Activated naive CD8-positive, alpha-beta T cell (primary cell): ENCODE data around the gene ARFGAP1.
A peak's percentile ranks its signal among the peaks of the same experiment; 100 is the strongest.

Experiments used
- H3K27ac Mint-ChIP-seq: one replicate; pipeline ENCODE4 v1.8.0; 2021; ENCODE audit warnings: mixed read lengths
- H3K27me3 Mint-ChIP-seq: one replicate; pipeline ENCODE4 v1.8.0; 2021; ENCODE audit warnings: mixed read lengths
- H3K36me3 Mint-ChIP-seq: one replicate; pipeline ENCODE4 v1.8.0; 2021; ENCODE audit warnings: mixed read lengths
- H3K4me1 Mint-ChIP-seq: one replicate; pipeline ENCODE4 v1.8.0; 2021; ENCODE audit warnings: low read depth, mixed read lengths
- H3K4me3 Mint-ChIP-seq: one replicate; pipeline ENCODE4 v1.8.0; 2021; ENCODE audit warnings: mild to moderate bottlenecking, mixed read lengths
- H3K9me3 Mint-ChIP-seq: one replicate; pipeline ENCODE4 v1.8.0; 2021; ENCODE audit warnings: low read depth, mixed read lengths

The ARFGAP1 gene

DNA sequence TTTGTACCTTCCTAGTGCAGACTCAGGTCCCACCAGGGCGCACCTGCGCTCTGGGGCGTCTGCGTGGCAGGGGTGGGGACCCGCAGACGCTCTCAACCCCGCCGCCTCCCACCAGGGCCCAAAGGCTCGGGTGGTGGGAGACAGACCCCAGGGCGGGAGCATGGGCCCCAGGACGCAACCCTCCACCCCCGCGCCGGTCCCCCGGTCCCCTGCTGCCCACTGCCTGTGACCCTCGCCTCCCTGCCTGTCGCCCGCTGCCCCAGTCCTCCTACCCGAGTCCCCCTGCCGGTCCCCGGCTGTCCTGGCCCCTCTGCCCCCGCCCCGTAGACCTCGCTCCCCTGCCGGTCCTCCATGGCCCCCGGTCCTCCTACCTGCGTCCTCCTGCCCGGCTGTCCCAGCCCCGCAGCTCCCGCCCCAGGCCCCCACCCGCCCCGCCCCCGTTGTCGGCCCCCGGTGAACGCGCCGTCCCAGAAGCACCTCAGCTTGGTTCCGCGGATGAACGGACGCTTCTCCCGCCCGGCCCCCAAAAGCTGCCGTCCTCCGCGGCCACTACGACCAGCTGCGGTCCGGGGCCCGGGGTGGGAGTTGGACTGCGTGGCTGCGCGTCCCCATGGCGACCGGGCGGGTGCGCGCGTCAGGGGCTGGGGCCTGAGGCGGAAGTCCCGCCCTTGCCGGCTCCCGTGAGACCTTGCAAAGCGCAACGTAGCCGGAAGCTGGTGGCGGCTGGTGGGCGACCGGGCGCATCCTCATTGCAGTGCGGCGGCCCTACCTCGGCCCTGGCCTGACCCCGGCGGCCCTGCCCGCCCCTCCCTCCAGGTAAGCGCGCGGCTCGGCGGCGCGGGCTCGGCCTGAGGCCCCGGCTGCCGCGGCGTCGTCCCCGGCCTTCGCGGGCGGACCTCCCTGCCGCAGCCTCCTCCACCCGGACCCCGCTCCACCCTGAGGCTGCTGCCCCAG is at the start of gene ARFGAP1:
Gene ARFGAP1, plus strand, starts transcription at position 709 of the 954 bp plus-strand sequence. CDS start 2,768 bp downstream, outside the sequence.
- H3K4me3 Mint-ChIP-seq, result peak within 1 kb of the TSS; percentile 94
- H3K9me3 Mint-ChIP-seq, result no peaks in the 10 kb centered on the region
- no peaks in the 10 kb centered on the region for H3K27me3 Mint-ChIP-seq
- peaks cover 26% of the 10 kb centered on the region for H3K4me1 Mint-ChIP-seq
- no peaks in the 10 kb centered on the region for H3K36me3 Mint-ChIP-seq
- peak within 1 kb of the TSS; percentile 81 for H3K27ac Mint-ChIP-seq

DNA sequence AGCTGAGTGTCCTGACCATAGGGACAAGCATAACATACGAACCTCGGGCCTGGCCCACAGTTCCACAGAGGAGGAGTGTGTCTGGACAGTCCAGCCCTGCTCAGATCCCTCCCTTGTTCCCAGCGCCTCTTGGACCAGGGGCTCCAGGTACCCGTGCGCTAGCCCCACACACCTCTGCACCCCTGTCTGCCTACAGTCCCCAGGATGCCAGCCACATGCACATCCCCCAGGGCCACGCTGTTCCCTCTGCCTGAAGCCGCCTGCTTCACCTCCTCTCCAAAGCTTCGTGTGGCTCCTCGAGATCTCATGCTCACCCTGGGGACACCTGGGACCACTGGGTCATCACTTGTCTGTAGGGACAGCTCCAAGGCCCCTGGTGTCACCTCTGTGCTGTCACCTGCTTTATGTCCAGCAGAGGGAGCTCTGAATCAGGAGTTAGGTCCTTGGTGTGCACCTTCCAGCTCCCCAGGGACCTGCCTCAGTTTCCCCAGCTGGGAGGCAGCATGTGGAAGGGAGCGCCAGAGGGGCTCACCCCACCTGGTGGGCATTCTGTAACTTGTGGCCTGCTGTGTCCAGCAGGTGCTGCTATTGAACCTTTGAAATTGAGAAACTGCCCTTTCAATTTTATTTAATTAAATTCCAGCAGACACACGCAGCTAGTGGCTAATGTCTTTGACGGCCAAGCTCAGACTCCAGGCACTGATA is 49.3 kb upstream of the ARFGAP1 start:
- Mint-ChIP-seq H3K27me3 (peaks cover 2% of the 10 kb centered on the region), H3K36me3 (no peaks in the 10 kb centered on the region), H3K4me3 (no peak overlapping the region), H3K4me1 (no peaks in the 10 kb centered on the region), H3K27ac (no peak overlapping the region), H3K9me3 (no peaks in the 10 kb centered on the region)

DNA sequence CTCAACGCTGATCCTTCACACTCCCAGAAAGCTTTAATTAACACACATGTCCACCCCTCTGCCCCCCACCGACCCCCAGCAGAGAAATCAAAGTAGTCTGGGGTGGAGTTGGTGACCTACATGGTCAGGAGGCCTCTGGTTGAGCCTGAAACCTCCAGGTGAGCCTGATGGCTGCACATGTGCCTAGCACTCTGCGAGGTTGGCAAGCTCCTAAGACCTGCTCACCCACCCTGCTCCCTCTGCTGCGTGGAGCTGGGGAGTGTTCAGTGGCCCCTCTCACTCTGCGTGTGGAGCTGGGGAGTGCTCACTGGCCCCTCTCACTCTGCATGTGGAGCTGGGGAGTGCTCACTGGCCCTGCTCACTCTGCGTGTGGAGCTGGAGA is 48.8 kb upstream of the ARFGAP1 start:
- no peak overlapping the region for H3K27ac Mint-ChIP-seq
- no peak overlapping the region for H3K4me3 Mint-ChIP-seq
- H3K4me1 Mint-ChIP-seq, result no peaks in the 10 kb centered on the region
- H3K36me3 Mint-ChIP-seq, result no peaks in the 10 kb centered on the region
- H3K9me3 Mint-ChIP-seq, result no peaks in the 10 kb centered on the region
- peaks cover 2% of the 10 kb centered on the region for H3K27me3 Mint-ChIP-seq

GRCh38 chr20:63224412-63225081 is 48.1 kb upstream of the ARFGAP1 start:
- H3K36me3 Mint-ChIP-seq, result no peaks in the 10 kb centered on the region
- H3K9me3 Mint-ChIP-seq, result no peaks in the 10 kb centered on the region
- peaks cover 4% of the 10 kb centered on the region for H3K27me3 Mint-ChIP-seq
- H3K4me3 Mint-ChIP-seq, result no peak overlapping the region
- H3K4me1 Mint-ChIP-seq, result no peaks in the 10 kb centered on the region
- H3K27ac Mint-ChIP-seq, result no peak overlapping the region

GRCh38 chr20:63225082-63225454 is 47.5 kb upstream of the ARFGAP1 start:
- H3K27ac Mint-ChIP-seq, result no peak overlapping the region
- H3K36me3 Mint-ChIP-seq, result no peaks in the 10 kb centered on the region
- no peaks in the 10 kb centered on the region for H3K9me3 Mint-ChIP-seq
- no peaks in the 10 kb centered on the region for H3K4me1 Mint-ChIP-seq
- no peak overlapping the region for H3K4me3 Mint-ChIP-seq
- peaks cover 4% of the 10 kb centered on the region for H3K27me3 Mint-ChIP-seq

DNA sequence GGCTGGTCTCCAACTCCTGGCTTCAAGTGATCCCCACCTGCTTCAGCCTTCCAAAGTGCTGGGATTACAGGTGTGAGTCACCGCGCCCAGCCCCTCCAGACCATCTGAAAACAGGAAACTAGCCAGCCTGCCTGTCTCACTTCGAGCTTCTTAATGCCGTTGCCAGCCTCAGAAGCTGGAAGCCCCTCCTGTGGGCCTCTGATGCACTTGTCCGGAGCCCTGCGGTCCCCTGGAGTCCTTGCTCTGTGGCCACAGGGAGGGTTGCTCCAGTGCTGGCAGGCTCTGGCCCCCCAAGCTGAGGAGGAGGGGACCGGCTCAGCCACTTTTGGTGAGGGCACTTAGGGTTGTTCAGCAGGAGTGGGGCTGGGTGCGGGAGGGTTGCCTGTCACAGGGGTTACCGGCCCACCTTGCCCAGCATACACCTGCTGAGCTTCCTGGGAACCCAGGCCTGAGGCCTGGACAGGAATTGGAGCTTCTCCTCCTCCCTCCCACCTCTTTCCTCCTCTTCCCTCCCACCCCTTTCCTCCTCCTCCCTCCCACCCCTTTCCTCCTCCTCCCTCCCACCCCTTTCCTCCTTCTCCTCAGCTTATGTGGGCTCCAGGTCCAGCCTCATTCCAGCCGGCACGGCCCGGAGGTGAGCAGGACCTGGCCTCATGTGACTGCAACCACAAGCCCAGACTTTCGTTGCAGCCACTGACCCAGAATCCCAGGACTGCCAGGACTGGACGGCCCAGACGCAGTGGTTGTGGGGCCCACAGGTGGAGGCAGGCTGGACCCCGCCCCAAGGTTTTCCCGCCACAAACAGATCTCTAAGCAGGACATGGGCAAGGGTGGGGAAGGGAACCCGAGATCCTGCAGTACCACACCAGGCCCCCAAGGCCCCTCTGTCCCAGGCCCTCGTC is 46.3 kb upstream of the ARFGAP1 start:
- Mint-ChIP-seq H3K36me3 (no peaks in the 10 kb centered on the region), H3K4me3 (no peak overlapping the region), H3K4me1 (no peaks in the 10 kb centered on the region), H3K9me3 (no peaks in the 10 kb centered on the region), H3K27ac (no peak overlapping the region), H3K27me3 (peaks cover 3% of the 10 kb centered on the region)

GRCh38 chr20:63227260-63227659 is 45.4 kb upstream of the ARFGAP1 start:
- Mint-ChIP-seq H3K4me3 (no peak overlapping the region), H3K36me3 (no peaks in the 10 kb centered on the region), H3K27me3 (peaks cover 12% of the 10 kb centered on the region), H3K4me1 (no peaks in the 10 kb centered on the region), H3K9me3 (no peaks in the 10 kb centered on the region), H3K27ac (no peak overlapping the region)

DNA sequence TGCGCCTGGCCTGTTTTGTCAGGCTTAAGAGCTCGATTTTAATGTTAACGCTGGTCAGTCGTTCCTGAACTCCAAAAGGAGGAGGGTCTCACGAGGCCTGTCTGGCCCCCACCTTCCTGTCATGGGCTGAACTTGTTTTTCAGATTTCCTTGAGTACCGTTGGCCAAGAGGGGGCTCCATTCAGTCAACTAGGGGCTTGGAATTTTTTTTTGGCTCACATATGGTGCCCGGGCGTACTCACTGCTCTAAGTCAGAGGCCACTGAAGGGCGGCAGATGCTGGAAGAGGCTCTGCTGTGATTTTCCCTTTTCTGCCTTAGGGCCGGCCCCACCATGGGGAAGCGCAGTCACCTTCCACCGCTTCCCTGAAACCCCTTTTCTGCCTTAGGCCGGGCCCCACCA is 43.8 kb upstream of the ARFGAP1 start:
- Mint-ChIP-seq H3K27me3 (peaks cover 13% of the 10 kb centered on the region), H3K4me1 (no peaks in the 10 kb centered on the region), H3K9me3 (no peaks in the 10 kb centered on the region), H3K4me3 (no peak overlapping the region), H3K36me3 (no peaks in the 10 kb centered on the region), H3K27ac (no peak overlapping the region)

DNA sequence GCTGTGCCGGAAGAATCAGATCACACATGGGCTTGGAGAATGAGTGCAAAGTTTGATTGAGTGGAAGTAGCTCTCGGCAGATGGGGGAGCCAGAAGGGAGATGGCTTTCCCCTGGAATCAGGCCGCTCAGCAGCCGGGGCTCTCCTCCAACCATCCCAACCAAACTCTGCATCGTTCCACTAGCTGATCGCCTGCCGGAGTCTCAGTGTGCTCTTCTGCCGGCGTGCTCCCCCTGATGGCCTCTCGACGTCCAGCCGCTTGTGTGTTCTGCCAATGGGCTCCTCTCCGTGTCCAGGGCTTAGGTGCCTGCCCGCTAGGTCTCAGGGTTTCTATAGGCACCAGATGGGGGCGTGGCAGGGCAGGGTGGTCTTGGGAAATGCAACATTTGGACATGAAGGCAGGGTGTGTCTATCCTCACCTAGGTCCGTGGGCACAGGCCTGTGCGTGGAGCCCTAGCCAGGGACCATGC is 41.8 kb upstream of the ARFGAP1 start:
- Mint-ChIP-seq H3K9me3 (no peaks in the 10 kb centered on the region), H3K27me3 (peaks cover 13% of the 10 kb centered on the region), H3K36me3 (no peaks in the 10 kb centered on the region), H3K27ac (no peak overlapping the region), H3K4me3 (no peak overlapping the region), H3K4me1 (peaks cover 2% of the 10 kb centered on the region)

GRCh38 chr20:63232235-63233060 is 40.2 kb upstream of the ARFGAP1 start:
- Mint-ChIP-seq H3K27ac (no peak overlapping the region), H3K36me3 (no peaks in the 10 kb centered on the region), H3K4me3 (no peak overlapping the region), H3K27me3 (peaks cover 13% of the 10 kb centered on the region), H3K4me1 (peaks cover 2% of the 10 kb centered on the region), H3K9me3 (no peaks in the 10 kb centered on the region)

DNA sequence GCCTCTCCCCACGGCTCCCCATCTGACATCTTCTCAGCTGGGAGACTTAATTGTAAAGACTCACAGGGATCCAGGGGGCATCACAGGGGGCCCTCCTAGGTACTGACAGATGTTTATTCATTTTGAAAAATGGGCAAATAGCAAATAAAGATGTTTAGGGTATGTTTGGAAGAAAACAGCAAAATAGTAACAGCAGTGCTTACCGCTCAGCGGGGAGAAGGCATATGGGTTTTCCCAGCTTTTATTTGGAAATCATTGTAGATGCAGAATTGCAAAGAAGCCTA is 39.6 kb upstream of the ARFGAP1 start:
- Mint-ChIP-seq H3K27ac (no peak overlapping the region), H3K9me3 (no peaks in the 10 kb centered on the region), H3K27me3 (peaks cover 13% of the 10 kb centered on the region), H3K36me3 (no peaks in the 10 kb centered on the region), H3K4me3 (no peak overlapping the region), H3K4me1 (peaks cover 2% of the 10 kb centered on the region)

GRCh38 chr20:63233924-63234323 is 38.7 kb upstream of the ARFGAP1 start:
- no peak overlapping the region for H3K27ac Mint-ChIP-seq
- H3K4me3 Mint-ChIP-seq, result no peak overlapping the region
- no peaks in the 10 kb centered on the region for H3K36me3 Mint-ChIP-seq
- H3K9me3 Mint-ChIP-seq, result no peaks in the 10 kb centered on the region
- peaks cover 2% of the 10 kb centered on the region for H3K4me1 Mint-ChIP-seq
- H3K27me3 Mint-ChIP-seq, result peaks cover 13% of the 10 kb centered on the region

DNA sequence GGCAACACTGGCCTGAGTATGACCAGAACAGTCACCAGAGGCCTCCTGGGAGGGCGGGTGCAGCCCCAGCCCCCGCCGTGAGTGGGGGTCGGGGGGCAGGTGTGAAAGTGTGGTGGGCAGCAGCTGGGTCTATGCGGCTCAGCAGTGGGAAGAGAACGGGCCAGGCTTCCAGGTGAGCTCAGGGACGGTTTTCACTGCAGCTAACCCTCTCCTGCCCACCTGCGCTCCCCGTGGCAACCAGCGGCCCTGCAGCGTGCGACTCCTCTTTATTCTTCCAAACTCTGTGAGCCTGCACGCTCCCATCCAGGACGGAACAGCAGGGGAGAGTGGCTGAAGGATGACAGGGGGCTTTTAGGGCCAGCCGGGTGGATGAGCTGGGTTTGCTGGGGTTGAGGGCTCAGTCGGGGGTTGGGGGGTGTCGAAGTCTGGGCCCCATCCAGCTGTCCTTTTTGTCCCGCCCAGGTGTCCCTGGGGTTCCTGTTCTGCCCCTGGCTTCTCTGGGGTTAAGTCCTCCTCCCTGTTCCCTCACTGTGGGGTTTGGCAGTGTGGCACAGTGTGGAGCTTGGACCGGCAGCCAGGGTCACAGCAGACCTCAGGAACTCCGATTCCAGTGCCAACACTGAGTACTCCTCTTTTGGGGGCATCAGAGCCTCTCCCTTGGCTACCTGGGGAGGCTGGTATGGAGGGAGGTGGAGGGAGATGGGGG is 37.8 kb upstream of the ARFGAP1 start:
- Mint-ChIP-seq H3K27ac (no peak overlapping the region), H3K36me3 (no peaks in the 10 kb centered on the region), H3K4me1 (peaks cover 2% of the 10 kb centered on the region), H3K4me3 (no peak overlapping the region), H3K27me3 (peaks cover 10% of the 10 kb centered on the region), H3K9me3 (no peaks in the 10 kb centered on the region)
